ENCODE data around the gene USP17L18.
"Not testable (repeated sequence)": the region's sequence is repeated elsewhere in the genome, so short reads cannot be mapped to it uniquely, and the experiment has no call there.

USP17L18 gene, protein sequence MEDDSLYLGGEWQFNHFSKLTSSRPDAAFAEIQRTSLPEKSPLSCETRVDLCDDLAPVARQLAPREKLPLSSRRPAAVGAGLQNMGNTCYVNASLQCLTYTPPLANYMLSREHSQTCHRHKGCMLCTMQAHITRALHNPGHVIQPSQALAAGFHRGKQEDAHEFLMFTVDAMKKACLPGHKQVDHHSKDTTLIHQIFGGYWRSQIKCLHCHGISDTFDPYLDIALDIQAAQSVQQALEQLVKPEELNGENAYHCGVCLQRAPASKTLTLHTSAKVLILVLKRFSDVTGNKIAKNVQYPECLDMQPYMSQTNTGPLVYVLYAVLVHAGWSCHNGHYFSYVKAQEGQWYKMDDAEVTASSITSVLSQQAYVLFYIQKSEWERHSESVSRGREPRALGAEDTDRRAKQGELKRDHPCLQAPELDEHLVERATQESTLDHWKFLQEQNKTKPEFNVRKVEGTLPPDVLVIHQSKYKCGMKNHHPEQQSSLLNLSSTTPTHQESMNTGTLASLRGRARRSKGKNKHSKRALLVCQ

GRCh38 chr4:9247953-9248680 is at the start of gene USP17L18:
Gene USP17L18 (plus strand): TSS chr4:9248630. CDS start chr4:9248630, 0 bp downstream.
- not testable (repeated sequence) for DNase-seq (ENCODE audit: low read depth in 2 of 2)

GRCh38 chr4:9210357-9210756 is 38.1 kb upstream of the USP17L18 start, which contains the start of gene USP17L10:
Gene USP17L10 (plus strand): TSS chr4:9210657. CDS start chr4:9210657, 0 bp downstream.
- DNase-seq (ENCODE audit: low read depth in 2 of 2) = not testable (repeated sequence)

DNA sequence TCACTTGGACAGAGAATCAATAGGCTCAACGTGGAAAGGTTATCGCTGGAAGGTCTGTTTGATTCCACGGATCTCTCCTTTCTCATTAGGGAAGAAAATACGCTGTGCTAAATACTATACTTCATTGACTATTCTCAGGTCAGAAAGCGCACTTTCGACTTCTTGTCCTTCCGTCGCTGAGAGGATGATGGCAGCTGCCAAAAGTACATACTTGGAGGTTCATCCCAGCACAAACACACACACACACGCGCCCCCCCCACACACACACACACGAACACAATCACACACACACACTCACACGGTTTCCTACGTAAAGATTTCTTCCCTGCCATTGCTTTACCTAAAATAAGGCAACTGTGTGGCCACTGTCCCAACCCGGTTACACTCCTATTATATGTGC is 33.7 kb upstream of the USP17L18 start:
- not testable (repeated sequence) for DNase-seq (ENCODE audit: low read depth in 2 of 2)

- not testable (repeated sequence) for DNase-seq (ENCODE audit: low read depth in 2 of 2)
These were observed 33.3 kb upstream of the USP17L18 start, which contains the start of gene USP17L11 for GRCh38 chr4:9215105-9215504. Gene USP17L11 (plus strand): TSS chr4:9215405. CDS start chr4:9215405, 0 bp downstream.

- not testable (repeated sequence) for DNase-seq (ENCODE audit: low read depth in 2 of 2)
These were observed 28.6 kb upstream of the USP17L18 start, which contains the start of gene USP17L12 for GRCh38 chr4:9219852-9220251. Gene USP17L12 (plus strand): TSS chr4:9220152. CDS start chr4:9220152, 0 bp downstream.

- DNase-seq (ENCODE audit: low read depth in 2 of 2) = not testable (repeated sequence)
These were observed 23.8 kb upstream of the USP17L18 start, which contains the start of gene USP17L13 for GRCh38 chr4:9224596-9224995. Gene USP17L13 (plus strand): TSS chr4:9224896. CDS start chr4:9224896, 0 bp downstream.

GRCh38 chr4:9230249-9230648 is 18.2 kb upstream of the USP17L18 start:
- DNase-seq (ENCODE audit: low read depth in 2 of 2) = not testable (repeated sequence)

GRCh38 chr4:9234085-9234484 is 14.3 kb upstream of the USP17L18 start, which contains the start of gene USP17L15:
Gene USP17L15 (plus strand): TSS chr4:9234385. CDS start chr4:9234385, 0 bp downstream.
- not testable (repeated sequence) for DNase-seq (ENCODE audit: low read depth in 2 of 2)

- DNase-seq (ENCODE audit: low read depth in 2 of 2) = not testable (repeated sequence)
These were observed 10.0 kb upstream of the USP17L18 start for GRCh38 chr4:9238461-9238860.

DNA sequence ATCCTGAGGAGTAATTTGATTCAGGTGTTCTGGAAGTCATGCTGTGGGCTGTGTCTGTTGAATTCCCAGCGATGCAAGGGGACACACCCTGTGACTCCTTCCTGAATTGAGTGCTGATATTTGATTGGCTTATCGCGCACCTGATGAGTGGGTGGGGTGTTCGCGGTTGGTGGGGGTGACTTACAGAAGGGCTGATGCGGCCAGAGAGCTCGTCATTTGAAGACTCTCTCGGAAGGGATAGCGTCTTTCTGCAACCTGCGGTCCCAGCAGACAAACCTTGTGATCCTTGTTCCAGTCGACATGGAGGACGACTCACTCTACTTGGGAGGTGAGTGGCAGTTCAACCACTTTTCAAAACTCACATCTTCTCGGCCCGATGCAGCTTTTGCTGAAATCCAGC is 4.9 kb upstream of the USP17L18 start, which contains the start of gene USP17L17:
USP17L17 (plus strand) TSS at position 301 of the 400 bp plus-strand sequence; CDS start at position 301, 0 bp downstream.
- DNase-seq (ENCODE audit: low read depth in 2 of 2) = not testable (repeated sequence)

DNA sequence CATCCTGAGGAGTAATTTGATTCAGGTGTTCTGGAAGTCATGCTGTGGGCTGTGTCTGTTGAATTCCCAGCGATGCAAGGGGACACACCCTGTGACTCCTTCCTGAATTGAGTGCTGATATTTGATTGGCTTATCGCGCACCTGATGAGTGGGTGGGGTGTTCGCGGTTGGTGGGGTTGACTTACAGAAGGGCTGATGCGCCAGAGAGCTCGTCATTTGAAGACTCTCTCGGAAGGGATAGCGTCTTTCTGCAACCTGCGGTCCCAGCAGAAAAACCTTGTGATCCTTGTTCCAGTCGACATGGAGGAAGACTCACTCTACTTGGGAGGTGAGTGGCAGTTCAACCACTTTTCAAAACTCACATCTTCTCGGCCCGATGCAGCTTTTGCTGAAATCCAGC is 4.6 kb downstream of the USP17L18 start, which contains the start of gene USP17L19:
USP17L19 (plus strand) TSS at position 301 of the 400 bp plus-strand sequence; CDS start at position 301, 0 bp downstream.
- not testable (repeated sequence) for DNase-seq (ENCODE audit: low read depth in 2 of 2)

- DNase-seq (ENCODE audit: low read depth in 2 of 2) = not testable (repeated sequence)
These were observed 9.4 kb downstream of the USP17L18 start, which contains the start of gene USP17L20 for GRCh38 chr4:9257824-9258223. Gene USP17L20 (plus strand): TSS chr4:9258124. CDS start chr4:9258124, 0 bp downstream.

DNA sequence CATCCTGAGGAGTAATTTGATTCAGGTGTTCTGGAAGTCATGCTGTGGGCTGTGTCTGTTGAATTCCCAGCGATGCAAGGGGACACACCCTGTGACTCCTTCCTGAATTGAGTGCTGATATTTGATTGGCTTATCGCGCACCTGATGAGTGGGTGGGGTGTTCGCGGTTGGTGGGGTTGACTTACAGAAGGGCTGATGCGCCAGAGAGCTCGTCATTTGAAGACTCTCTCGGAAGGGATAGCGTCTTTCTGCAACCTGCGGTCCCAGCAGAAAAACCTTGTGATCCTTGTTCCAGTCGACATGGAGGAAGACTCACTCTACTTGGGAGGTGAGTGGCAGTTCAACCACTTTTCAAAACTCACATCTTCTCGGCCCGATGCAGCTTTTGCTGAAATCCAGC is 14.1 kb downstream of the USP17L18 start, which contains the start of gene USP17L21:
USP17L21 (plus strand) TSS at position 301 of the 400 bp plus-strand sequence; CDS start at position 301, 0 bp downstream.
- DNase-seq (ENCODE audit: low read depth in 2 of 2) = not testable (repeated sequence)

GRCh38 chr4:9267319-9267718 is 18.9 kb downstream of the USP17L18 start, which contains the start of gene USP17L22:
Gene USP17L22 (plus strand): TSS chr4:9267619. CDS start chr4:9267619, 0 bp downstream.
- DNase-seq (ENCODE audit: low read depth in 2 of 2) = not testable (repeated sequence)

DNA sequence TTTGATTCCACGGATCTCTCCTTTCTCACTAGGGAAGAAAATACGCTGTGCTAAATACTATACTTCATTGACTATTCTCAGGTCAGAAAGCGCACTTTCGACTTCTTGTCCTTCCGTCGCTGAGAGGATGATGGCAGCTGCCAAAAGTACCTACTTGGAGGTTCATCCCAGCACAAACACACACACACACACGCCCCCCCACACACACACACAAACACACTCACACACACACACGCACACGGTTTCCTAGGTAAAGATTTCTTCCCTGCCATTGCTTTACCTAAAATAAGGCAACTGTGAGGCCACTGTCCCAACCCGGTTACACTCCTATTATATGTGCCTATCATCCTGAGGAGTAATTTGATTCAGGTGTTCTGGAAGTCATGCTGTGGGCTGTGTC is 23.3 kb downstream of the USP17L18 start:
- not testable (repeated sequence) for DNase-seq (ENCODE audit: low read depth in 2 of 2)
